ENCODE data around the gene RBM33. TPM values are rescaled to one million over a fixed set of nuclear protein-coding genes. Genes with fewer than 3 reads are reported as not detected.

The RBM33 gene
- total and polyA plus RNA-seq, 2 of the 13 experiments (the other 11 are each of a cell fraction or from before 2014, with no cell fraction given) = 12.4 to 28.9 TPM

GRCh38 chr7:155807065-155807671 is 162.7 kb downstream of the RBM33 start:
- Histone ChIP-seq H2AFZ (ENCODE audit: low read length) (no peak overlapping the region), H3K9me3 (ENCODE audit: low read length) (no peaks in the 10 kb centered on the region), H3K9ac (ENCODE audit: insufficient read depth, low read depth, low read length) (peak overlapping the region; percentile 90), H3K4me3 (replicated peaks in 1 of 3; ENCODE audit: insufficient read depth in 1 of 3, low read depth in 2 of 3, low read length in 3 of 3) (peak overlapping the region in 2 of 3 experiments; percentile 81 to 90; a peak in 3 of 6 replicates), H3K36me3 (replicated peaks in 1 of 2; ENCODE audit: control insufficient read depth in 1 of 2, insufficient read depth in 2 of 2, low read length in 2 of 2) (no peaks in the 10 kb centered on the region), H3K4me1 (ENCODE audit: insufficient read depth, low read length) (peaks cover 38% of the 10 kb centered on the region), H3K4me2 (ENCODE audit: low read depth, low read length) (peak overlapping the region; percentile 94), H4K20me1 (ENCODE audit: insufficient read depth, low read length) (no peaks in the 10 kb centered on the region), H3K79me2 (ENCODE audit: insufficient read depth, low read length) (no peaks in the 10 kb centered on the region), H3K27me3 (ENCODE audit: control insufficient read depth in 1 of 2, insufficient read depth in 2 of 2, low read length in 2 of 2) (peaks cover 6 to 25% of the 10 kb centered on the region in 2 experiments; a peak in 4 of 5 replicates), H3K27ac (ENCODE audit: extremely low read length, insufficient read depth, low read length) (peak overlapping the region; percentile 92)
- no peak for ATAC-seq
- intact Hi-C loops (cut with micrococcal nuclease; ENCODE audit: unreplicated experiment) = no loop called here
- in situ Hi-C loops (cut with HindIII; ENCODE audit: extremely low pct_ligation_motif_present, low pct_unique_long_range_greater_than_20kb) = loop anchor here (25.0 kb wide), 1 partner anchor 830 kb away; the partner anchor contains the start of gene RNF32
- DNase-seq (ENCODE audit: low spot score) = no peak
- WGBS (ENCODE audit: low lambda C conversion rate) = 64% methylated on average over 18 of the region's 19 CpGs
- no TSS peak for BruUV-seq (replicated peaks)
- CTCF ChIA-PET (ENCODE audit: low intra/inter-chr PET ratio, low total read pairs) = interaction anchor here (1.4 kb wide), 1 partner anchor 10 kb away, joined by 4 read pairs; no protein-coding TSS in a partner anchor
- FAIRE-seq = no peak
- POLR2A ChIA-PET = interaction anchor here (1.6 to 2.8 kb wide), 2 partner anchors 154 to 163 kb away, joined by 5 to 23 read pairs; partner anchors contain the start of gene RBM33
- TF ChIP-seq YY1 (IDR thresholded peaks at IDR 0.05; ENCODE audit: insufficient read depth, insufficient replicate concordance, low read depth, low read length) = peak; percentile 36
- 0 out of 2 replicates have a peak, but pooled peaks have one; percentile 8 for TF ChIP-seq ZFP37 (CRISPR knock-in tag; IDR thresholded peaks at IDR 0.05; ENCODE audit: borderline replicate concordance)
- TF ChIP-seq ZNF281 (CRISPR knock-in tag; IDR thresholded peaks at IDR 0.05; ENCODE audit: borderline replicate concordance) = peak; percentile 71
- no peak for TF ChIP-seq MIXL1 (CRISPR knock-in tag; IDR thresholded peaks at IDR 0.05)
- no peak; the same call in 1 of the 2 replicates for TF ChIP-seq POLR2AphosphoS5 (IDR thresholded peaks at IDR 0.05; ENCODE audit: low read depth, low read length)
- TF ChIP-seq HDAC6 (IDR thresholded peaks at IDR 0.05; ENCODE audit: low read depth, low read length) = no peak
- TF ChIP-seq CC2D1A (CRISPR knock-in tag; IDR thresholded peaks at IDR 0.05) = no peak
- 0 out of 4 replicates have a peak, but pooled peaks of 1 of the 2 experiments have one; percentile 3 for TF ChIP-seq EP300 (IDR thresholded peaks at IDR 0.05; ENCODE audit: low read depth in 2 of 2, low read length in 2 of 2)
- TF ChIP-seq EP300 (CRISPR knock-in tag; IDR thresholded peaks at IDR 0.05; ENCODE audit: borderline replicate concordance) = no peak
- TF ChIP-seq ATAD3A (CRISPR knock-in tag; IDR thresholded peaks at IDR 0.05) = no peak
- peak; percentile 92 for TF ChIP-seq PRPF4 (IDR thresholded peaks at IDR 0.05; ENCODE audit: low read depth, low read length, poor library complexity, severe bottlenecking)
- TF ChIP-seq ZBTB33 (CRISPR knock-in tag; IDR thresholded peaks at IDR 0.05) = peak; percentile 60; the same call in 1 of the 2 replicates
- TF ChIP-seq ZNF652 (CRISPR knock-in tag; IDR thresholded peaks at IDR 0.05; ENCODE audit: borderline replicate concordance, low read depth) = 0 out of 2 replicates have a peak, but pooled peaks have one; percentile 38
